Muscle layer of colon (tissue), 2 donors: ENCODE results near the gene PRKG1.
"Not testable (repeated sequence)": the region's sequence is repeated elsewhere in the genome, so short reads cannot be mapped to it uniquely, and the experiment has no call there.

Source experiments
- H3K27ac ChIP-seq: one replicate; pipeline ENCODE4 v1.7.0; 2013; ENCODE audit warnings: low read depth, mild to moderate bottlenecking, low read length, moderate library complexity
- H3K27me3 ChIP-seq, 2 donors: one replicate each; pipeline ENCODE4 v1.7.0; 2013; ENCODE audit warnings: low read length in 2 of 2, mild to moderate bottlenecking in 2 of 2; ENCODE audit not compliant: insufficient read depth in 2 of 2, control insufficient read depth in 1 of 2
- H3K36me3 ChIP-seq: one replicate; pipeline ENCODE4 v1.7.0; 2013; ENCODE audit warnings: mild to moderate bottlenecking, low read length; ENCODE audit not compliant: insufficient read depth
- H3K4me1 ChIP-seq: one replicate; pipeline ENCODE4 v1.7.0; 2013; ENCODE audit warnings: mild to moderate bottlenecking, low read length; ENCODE audit not compliant: insufficient read depth
- H3K4me3 ChIP-seq, 2 donors: one replicate each; pipeline ENCODE4 v1.7.0; 2013; ENCODE audit warnings: low read length in 2 of 2, low read depth in 1 of 2, mild to moderate bottlenecking in 1 of 2, moderate library complexity in 1 of 2
- H3K9ac ChIP-seq: one replicate; pipeline ENCODE4 v1.7.0; 2013; ENCODE audit warnings: low read length
- H3K9me3 ChIP-seq: one replicate; pipeline ENCODE4 v1.7.0; 2013; ENCODE audit warnings: mild to moderate bottlenecking, low read length
- donor health status: abdominal sarcoma.
- donor health status: Adenocarcinoma of cecum.

PRKG1 gene

GRCh38 chr10:51552879-51553278 is 478.6 kb downstream of the PRKG1 start:
- H3K9me3 ChIP-seq: no peaks in the 10 kb centered on the region
- H3K27ac ChIP-seq: no peak overlapping the region
- no peak overlapping the region for H3K9ac ChIP-seq
- H3K27me3 ChIP-seq: no peaks in the 10 kb centered on the region
- H3K4me3 ChIP-seq: no peak overlapping the region
- H3K4me1 ChIP-seq: peaks cover 10% of the 10 kb centered on the region
- no peaks in the 10 kb centered on the region for H3K36me3 ChIP-seq

GRCh38 chr10:51564896-51565510 is 490.7 kb downstream of the PRKG1 start:
- Histone ChIP-seq H3K27ac (no peak overlapping the region), H3K9me3 (no peaks in the 10 kb centered on the region), H3K9ac (no peak overlapping the region), H3K36me3 (no peaks in the 10 kb centered on the region), H3K4me1 (no peaks in the 10 kb centered on the region), H3K27me3 (no peaks in the 10 kb centered on the region), H3K4me3 (no peak overlapping the region)

GRCh38 chr10:51567271-51567670 is 493.0 kb downstream of the PRKG1 start:
- no peak overlapping the region for H3K27ac ChIP-seq
- no peaks in the 10 kb centered on the region for H3K4me1 ChIP-seq
- H3K27me3 ChIP-seq: no peaks in the 10 kb centered on the region
- no peak overlapping the region for H3K9ac ChIP-seq
- no peaks in the 10 kb centered on the region for H3K36me3 ChIP-seq
- no peak overlapping the region for H3K4me3 ChIP-seq
- H3K9me3 ChIP-seq: no peaks in the 10 kb centered on the region

GRCh38 chr10:51569467-51569866 is 495.2 kb downstream of the PRKG1 start:
- H3K9me3 ChIP-seq: no peaks in the 10 kb centered on the region

GRCh38 chr10:51574248-51575048 is 500.2 kb downstream of the PRKG1 start:
- Histone ChIP-seq H3K27me3 (no peaks in the 10 kb centered on the region), H3K9me3 (no peaks in the 10 kb centered on the region), H3K4me3 (no peak overlapping the region), H3K9ac (no peak overlapping the region), H3K27ac (no peak overlapping the region), H3K4me1 (peaks cover 15% of the 10 kb centered on the region), H3K36me3 (no peaks in the 10 kb centered on the region)

More at GRCh38 chr10:51569467-51569866, 495.2 kb downstream of the PRKG1 start:
- peaks cover 15% of the 10 kb centered on the region for H3K4me1 ChIP-seq
- no peaks in the 10 kb centered on the region for H3K27me3 ChIP-seq
- H3K4me3 ChIP-seq: no peak overlapping the region
- H3K36me3 ChIP-seq: no peaks in the 10 kb centered on the region
- H3K27ac ChIP-seq: no peak overlapping the region
- no peak overlapping the region for H3K9ac ChIP-seq

GRCh38 chr10:51581196-51581595 is 506.9 kb downstream of the PRKG1 start:
- H3K4me1 ChIP-seq, H3K4me3 ChIP-seq, H3K36me3 ChIP-seq, H3K9me3 ChIP-seq, H3K27me3 ChIP-seq, H3K9ac ChIP-seq, H3K27ac ChIP-seq: not testable (repeated sequence)

GRCh38 chr10:51583976-51584375 is 509.7 kb downstream of the PRKG1 start:
- Histone ChIP-seq H3K9ac (no peak overlapping the region), H3K27me3 (no peaks in the 10 kb centered on the region), H3K27ac (no peak overlapping the region)

GRCh38 chr10:51585742-51586141 is 511.5 kb downstream of the PRKG1 start:
- Histone ChIP-seq H3K36me3 (no peaks in the 10 kb centered on the region), H3K4me3 (no peak overlapping the region), H3K27ac (no peak overlapping the region), H3K9me3 (no peaks in the 10 kb centered on the region), H3K9ac (no peak overlapping the region), H3K27me3 (no peaks in the 10 kb centered on the region), H3K4me1 (no peaks in the 10 kb centered on the region)

More at GRCh38 chr10:51583976-51584375, 509.7 kb downstream of the PRKG1 start:
- H3K36me3 ChIP-seq: no peaks in the 10 kb centered on the region
- no peaks in the 10 kb centered on the region for H3K4me1 ChIP-seq
- H3K9me3 ChIP-seq: no peaks in the 10 kb centered on the region
- no peak overlapping the region for H3K4me3 ChIP-seq

GRCh38 chr10:51588984-51589383 is 514.7 kb downstream of the PRKG1 start:
- no peak overlapping the region for H3K4me3 ChIP-seq
- H3K27ac ChIP-seq: no peak overlapping the region
- H3K36me3 ChIP-seq: no peaks in the 10 kb centered on the region

GRCh38 chr10:51590818-51591217 is 516.5 kb downstream of the PRKG1 start:
- no peaks in the 10 kb centered on the region for H3K9me3 ChIP-seq
- H3K27me3 ChIP-seq: no peaks in the 10 kb centered on the region
- H3K36me3 ChIP-seq: no peaks in the 10 kb centered on the region
- no peaks in the 10 kb centered on the region for H3K4me1 ChIP-seq
- H3K9ac ChIP-seq: no peak overlapping the region
- H3K4me3 ChIP-seq: no peak overlapping the region
- H3K27ac ChIP-seq: no peak overlapping the region

More at GRCh38 chr10:51588984-51589383, 514.7 kb downstream of the PRKG1 start:
- Histone ChIP-seq H3K4me1 (no peaks in the 10 kb centered on the region), H3K9me3 (no peaks in the 10 kb centered on the region), H3K9ac (no peak overlapping the region), H3K27me3 (no peaks in the 10 kb centered on the region)

GRCh38 chr10:51596695-51597094 is 522.4 kb downstream of the PRKG1 start:
- Histone ChIP-seq H3K9me3 (no peaks in the 10 kb centered on the region), H3K27me3 (no peaks in the 10 kb centered on the region), H3K4me3 (no peak overlapping the region), H3K27ac (no peak overlapping the region), H3K36me3 (no peaks in the 10 kb centered on the region), H3K9ac (no peak overlapping the region), H3K4me1 (no peaks in the 10 kb centered on the region)

GRCh38 chr10:51599647-51600046 is 525.4 kb downstream of the PRKG1 start:
- H3K27me3 ChIP-seq: no peaks in the 10 kb centered on the region
- no peak overlapping the region for H3K4me3 ChIP-seq
- no peak overlapping the region for H3K9ac ChIP-seq
- no peaks in the 10 kb centered on the region for H3K36me3 ChIP-seq
- H3K9me3 ChIP-seq: no peaks in the 10 kb centered on the region
- H3K4me1 ChIP-seq: no peaks in the 10 kb centered on the region
- no peak overlapping the region for H3K27ac ChIP-seq
